CD4-positive, alpha-beta T cell treated with Interleukin-4 for 4 hours (primary cell): ENCODE results near the gene MAP3K20.
"Not testable (repeated sequence)": the region's sequence is repeated elsewhere in the genome, so short reads cannot be mapped to it uniquely, and the experiment has no call there.

ENCODE experiments used
- DNase-seq: peaks from one replicate; pipeline ENCODE4 v3.0.0-alpha.2; 2020

MAP3K20 gene

GRCh38 chr2:173075781-173076580, at the start of gene MAP3K20:
Gene MAP3K20, plus strand, starts transcription at chr2:173075846. Its CDS starts 15,186 bp downstream, at chr2:173091032.
- DNase-seq = peak; percentile 31

DNA sequence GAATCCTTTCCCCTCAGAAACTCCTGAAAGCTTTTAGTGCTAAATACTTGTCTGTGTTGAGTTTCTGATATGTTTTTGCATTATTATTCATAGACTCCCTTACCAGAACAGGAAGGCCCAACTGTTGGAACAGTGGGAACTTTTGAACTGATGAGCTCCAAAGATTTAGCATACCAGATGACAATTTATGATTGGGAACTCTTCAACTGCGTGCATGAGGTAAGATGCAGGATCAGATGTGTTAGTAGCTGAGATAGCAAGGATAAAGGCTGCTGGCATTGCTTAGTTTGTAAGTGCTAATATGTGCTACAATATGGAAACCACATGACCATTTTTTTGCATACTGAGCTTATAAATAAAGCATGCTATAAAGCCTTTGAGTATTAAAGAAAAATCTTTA, 49.2 kb upstream of the MAP3K20 start:
- DNase-seq = no peak

GRCh38 chr2:173027181-173028128, 48.2 kb upstream of the MAP3K20 start:
- peak; percentile 74 for DNase-seq

DNA sequence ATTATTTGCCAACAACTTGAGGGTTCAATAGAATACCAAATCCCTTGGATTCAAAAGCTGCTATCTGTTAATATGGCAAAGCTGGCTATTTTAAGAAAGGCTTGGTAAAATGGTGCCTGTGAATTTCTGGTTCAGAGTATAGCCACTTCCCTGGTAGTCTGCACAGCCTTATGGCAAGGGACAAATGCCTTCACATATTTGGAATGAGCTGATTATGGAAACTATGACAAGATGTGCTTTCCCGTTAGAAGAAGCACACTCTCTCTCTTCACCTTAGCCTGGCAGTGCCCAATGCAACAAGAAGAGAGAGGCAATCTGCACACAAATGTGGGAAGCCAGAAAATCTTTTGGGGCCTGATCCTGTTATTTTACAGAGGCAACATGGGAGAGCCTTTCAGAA, 47.5 kb upstream of the MAP3K20 start:
- DNase-seq = no peak

DNA sequence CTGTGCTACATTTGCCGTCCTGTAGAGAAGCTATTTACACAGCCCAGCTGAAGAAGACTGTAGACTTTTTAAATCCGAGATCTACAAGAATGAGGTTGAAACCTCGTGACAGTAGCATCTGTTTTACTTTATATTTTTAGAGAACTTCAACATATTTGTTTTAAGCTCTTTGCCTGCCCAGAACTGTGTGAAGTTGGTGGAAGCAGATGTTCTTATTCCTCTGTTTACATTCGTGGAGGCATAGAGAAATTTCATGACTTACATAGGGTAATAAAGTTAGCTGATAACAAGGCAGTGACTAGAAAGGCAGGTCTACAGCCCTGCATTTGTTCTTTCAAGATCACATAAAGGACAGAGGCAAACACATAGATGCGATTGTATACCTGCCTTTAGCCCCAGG, 47.0 kb upstream of the MAP3K20 start:
- no peak for DNase-seq

GRCh38 chr2:173030561-173031490, 44.8 kb upstream of the MAP3K20 start:
- DNase-seq = no peak

GRCh38 chr2:173032032-173032431, 43.6 kb upstream of the MAP3K20 start:
- DNase-seq = no peak

- no peak for DNase-seq
These were observed 42.6 kb upstream of the MAP3K20 start for GRCh38 chr2:173033084-173033483.

GRCh38 chr2:173034143-173034542, 41.5 kb upstream of the MAP3K20 start:
- DNase-seq = no peak

GRCh38 chr2:173037245-173038120, 38.2 kb upstream of the MAP3K20 start:
- no peak for DNase-seq

- DNase-seq = not testable (repeated sequence)
These were observed 37.4 kb upstream of the MAP3K20 start for GRCh38 chr2:173038257-173038656.

- no peak for DNase-seq
These were observed 34.9 kb upstream of the MAP3K20 start for GRCh38 chr2:173040729-173041128.

DNA sequence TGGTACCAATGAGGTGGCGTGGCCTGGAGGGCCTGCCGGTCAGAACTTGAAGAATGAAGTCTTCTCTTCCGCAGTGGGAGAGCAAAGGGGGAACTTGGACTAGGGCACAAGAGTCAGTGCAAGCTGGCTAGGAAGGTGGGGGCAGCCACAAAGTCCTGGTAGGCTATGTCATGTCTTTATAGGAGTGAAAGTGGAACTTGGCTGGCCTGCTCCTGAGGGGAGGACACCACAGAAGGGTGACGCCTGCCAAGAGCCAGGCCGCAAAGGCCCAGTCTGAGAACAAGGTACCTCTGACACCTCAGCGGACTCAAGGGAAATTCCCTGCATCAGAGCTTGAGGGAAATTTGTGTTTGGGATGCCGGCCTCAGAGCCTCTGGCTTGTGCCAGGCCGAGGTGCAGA, 32.2 kb upstream of the MAP3K20 start:
- peak; percentile 14 for DNase-seq

DNA sequence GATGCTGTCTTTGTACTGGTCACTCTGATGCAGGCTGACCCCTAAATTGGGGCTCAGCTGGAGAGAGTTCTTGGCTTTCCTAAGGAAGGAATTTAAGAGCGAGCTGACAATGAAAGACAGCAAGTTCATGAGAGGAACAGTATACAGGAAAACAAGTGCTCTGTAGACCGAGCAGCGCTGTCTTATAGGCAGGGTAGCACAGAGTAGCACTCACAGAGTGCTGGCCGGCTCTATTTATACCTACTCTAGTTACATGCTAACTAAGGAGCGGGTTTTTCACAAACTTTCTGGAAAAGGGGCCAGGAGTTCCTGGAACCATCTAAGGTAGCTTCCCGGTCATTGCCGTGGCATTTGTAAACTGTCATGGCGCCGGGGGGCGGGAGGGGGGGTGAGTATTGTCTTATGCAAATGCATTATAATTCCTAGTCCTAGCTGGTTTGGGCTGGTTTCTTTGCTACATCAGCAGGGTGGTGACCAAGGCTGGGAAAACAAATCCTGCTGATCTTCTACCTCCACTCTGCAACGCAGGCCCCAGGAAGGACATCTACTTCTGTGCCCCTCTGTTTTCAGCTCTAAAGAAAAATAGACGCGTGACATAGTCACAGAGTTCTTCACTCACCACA, 31.6 kb upstream of the MAP3K20 start:
- no peak for DNase-seq

DNA sequence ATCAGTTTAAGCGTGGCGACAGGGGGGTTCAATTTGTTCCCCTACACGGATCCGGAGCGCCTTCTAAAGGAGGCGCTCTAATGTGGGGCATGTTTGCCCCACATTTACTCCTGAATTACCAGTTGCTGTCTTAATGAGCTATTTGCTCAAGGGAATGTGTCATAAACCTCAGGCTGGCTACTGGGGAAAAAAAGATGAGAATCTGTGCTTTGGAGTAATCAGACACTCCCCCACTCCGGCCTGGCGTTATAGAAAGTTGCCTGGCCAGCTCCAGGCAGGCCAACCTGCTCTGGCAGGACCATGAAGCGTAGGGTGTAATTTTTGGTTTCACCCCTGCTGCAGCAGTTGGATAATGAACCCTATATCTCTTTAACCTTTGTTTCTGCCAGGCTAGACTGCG, 31.0 kb upstream of the MAP3K20 start:
- no peak for DNase-seq

DNA sequence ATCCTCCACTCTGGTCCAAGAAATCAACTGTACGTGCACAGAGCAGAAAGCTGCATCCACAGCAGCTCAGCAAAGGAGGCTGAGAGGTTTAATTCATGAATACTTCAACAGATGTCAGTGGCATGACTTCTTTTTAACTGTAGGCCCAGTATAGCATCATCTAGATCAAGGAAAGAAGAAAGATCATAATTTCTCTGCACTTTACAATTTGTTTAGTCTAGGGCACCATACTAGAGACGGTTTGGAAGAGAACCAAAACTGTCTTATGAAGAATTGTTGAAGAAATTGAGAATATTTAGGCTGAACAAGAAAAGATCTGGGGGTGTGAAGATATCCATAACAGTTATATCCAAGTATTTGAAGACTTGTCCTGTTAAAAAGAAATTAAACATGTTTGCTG, 30.5 kb upstream of the MAP3K20 start:
- DNase-seq = no peak

- no peak for DNase-seq
These were observed 27.1 kb upstream of the MAP3K20 start for GRCh38 chr2:173048522-173048896.

GRCh38 chr2:173048897-173049661, 26.6 kb upstream of the MAP3K20 start:
- DNase-seq = no peak

DNA sequence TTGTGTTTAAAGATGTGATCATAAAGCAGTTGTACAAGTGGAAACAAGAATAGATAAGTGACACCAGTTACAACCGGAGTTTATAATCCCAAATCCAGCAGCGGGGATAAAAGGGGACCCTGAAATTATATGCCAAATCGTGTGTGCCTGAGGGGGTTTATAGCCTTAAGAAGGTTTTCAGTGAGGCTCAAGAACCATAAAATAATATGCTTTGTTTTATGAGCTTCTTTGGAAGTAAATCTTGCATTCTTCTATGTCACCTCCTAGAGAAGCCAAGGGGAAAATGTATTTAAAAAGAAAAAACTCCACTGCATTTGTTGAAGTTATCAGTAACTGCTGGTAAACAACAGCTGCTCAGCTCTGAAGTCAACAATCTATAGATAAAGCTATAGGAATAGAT, 25.8 kb upstream of the MAP3K20 start:
- DNase-seq = no peak

DNA sequence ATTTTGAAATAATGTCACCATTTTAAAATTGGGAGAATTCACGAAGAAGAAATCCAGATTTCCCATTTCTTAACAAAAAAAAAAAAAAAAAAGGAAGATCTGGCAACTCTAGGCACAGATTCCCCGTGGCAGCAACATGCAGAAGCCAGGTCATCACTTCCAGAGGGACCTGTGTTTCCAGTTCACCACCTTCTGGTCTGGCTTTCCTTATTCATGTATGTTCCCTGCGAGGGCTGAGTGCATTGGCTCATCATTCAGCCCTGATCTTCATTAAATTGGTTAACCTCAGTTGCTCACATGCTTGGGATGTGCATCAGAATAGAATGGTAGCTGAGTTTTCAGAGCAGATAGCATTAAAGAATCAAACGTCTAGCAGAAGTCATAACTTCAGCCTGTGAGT, 25.0 kb upstream of the MAP3K20 start:
- DNase-seq = no peak
